Bone marrow (tissue), 2 donors: ENCODE measurements around the gene NECTIN1.

Experiments used
- DNase-seq, 2 donors: peaks; one replicate each; lab custom pipeline; 2025; lab: John Stamatoyannopoulos, UW

Gene NECTIN1

GRCh38 chr11:119729951-119730613 is 1.1 kb upstream of the NECTIN1 start:
- no peak for DNase-seq

DNA sequence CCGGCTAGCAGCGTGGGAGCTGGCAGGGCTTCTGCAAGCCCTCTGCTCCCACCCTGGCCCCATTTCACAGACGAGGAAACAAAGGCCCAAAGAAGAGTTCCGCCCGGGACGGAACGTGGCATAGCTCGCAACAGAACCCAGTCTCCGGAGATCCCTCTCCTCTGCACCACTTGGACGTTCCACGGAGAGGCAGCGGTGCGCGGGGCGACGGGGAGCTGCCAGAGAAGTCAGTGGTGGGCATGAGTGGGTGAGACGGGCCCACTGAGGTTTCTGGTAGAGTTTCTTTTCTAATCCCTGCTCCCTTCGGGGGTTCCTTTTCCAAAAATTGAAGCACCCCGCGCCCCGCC is 554 bp upstream of the NECTIN1 start:
- peak in 1 of 2 donors; percentile 41 for DNase-seq

GRCh38 chr11:119728211-119728626 is 781 bp downstream of the NECTIN1 start:
- no peak for DNase-seq

GRCh38 chr11:119727523-119728151 is 1.4 kb downstream of the NECTIN1 start:
- DNase-seq = no peak

GRCh38 chr11:119726585-119727522 is 2.1 kb downstream of the NECTIN1 start:
- no peak for DNase-seq

- DNase-seq = no peak
Measured at GRCh38 chr11:119726150-119726553, 2.8 kb downstream of the NECTIN1 start.

- DNase-seq = no peak
Measured at GRCh38 chr11:119724956-119725355, 4.0 kb downstream of the NECTIN1 start.

DNA sequence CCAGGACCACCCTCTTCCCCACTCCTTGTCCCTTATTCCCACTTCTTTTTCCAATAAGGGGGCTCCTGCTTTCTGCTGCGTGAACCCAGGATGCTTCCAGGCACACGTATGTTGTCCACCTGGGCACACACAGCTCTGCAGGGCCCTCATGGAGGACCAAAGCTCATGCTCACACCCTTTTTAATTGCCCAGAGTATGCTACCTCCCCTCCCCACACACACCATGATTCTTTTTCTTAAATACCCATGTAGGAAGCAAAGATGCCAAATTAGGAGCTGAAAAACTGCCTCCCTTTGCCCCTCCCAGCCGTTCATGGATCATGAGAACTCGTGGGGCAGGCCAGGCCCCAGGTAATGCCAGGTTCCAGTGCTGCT is 5.1 kb downstream of the NECTIN1 start:
- DNase-seq = no peak

DNA sequence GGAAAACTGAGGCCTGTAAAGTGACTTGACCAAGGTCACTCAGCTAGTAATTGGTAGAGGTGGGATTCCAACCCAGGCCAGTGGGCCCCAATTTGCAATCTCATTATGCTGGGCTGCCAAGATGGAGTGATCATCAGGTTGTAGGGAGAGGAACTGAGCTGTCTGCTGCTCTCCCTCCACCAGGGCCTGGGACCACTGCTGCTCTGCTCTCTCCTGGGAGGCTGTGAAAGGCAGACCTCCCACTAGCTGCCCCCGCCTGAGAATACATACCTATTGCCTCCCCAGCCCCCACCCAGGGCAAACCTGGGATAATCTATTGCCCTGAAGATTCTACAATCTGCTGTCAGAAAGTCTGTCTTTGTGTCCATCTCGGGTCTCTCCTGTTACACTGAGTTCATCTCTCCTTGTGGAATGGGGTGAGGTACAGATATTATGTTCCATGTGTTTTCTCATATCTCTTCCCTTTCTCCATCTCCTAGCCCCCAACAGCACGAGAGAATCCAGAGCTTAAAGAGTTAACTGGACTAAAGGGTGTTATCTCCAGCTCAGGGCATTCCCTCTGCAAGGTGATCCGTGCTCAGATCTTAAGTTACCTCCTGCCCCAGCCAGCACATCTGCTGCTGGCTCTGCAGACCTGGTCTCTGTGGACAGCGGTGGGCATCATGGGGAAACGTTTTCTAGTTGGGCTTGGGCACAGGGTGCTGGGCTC is 5.6 kb downstream of the NECTIN1 start:
- DNase-seq = no peak

DNA sequence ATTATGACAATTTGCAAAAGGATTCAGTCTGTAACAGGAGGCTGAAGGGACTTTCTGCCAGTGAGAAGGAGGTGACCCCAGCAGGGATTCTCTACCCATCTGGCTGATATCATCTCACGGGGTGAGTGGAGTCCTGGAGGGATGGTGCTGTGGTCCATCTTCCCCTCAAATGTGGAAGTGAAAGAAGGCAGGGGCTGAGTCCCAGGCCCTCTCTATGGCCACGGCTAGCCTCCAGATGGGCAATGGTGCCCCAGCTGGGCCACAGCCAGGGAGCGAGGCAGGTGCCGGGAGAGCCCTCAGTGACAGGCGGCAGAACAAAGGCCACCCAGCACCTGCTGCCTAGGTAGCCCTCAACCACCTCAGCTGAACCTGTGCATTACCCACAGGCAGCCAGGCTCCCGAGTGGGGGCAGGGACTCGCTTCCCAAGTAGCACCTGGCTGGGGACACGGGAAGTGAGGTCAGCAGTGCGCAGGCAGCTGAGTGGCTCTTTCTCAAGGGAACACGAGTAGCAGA is 6.7 kb downstream of the NECTIN1 start:
- DNase-seq = no peak

DNA sequence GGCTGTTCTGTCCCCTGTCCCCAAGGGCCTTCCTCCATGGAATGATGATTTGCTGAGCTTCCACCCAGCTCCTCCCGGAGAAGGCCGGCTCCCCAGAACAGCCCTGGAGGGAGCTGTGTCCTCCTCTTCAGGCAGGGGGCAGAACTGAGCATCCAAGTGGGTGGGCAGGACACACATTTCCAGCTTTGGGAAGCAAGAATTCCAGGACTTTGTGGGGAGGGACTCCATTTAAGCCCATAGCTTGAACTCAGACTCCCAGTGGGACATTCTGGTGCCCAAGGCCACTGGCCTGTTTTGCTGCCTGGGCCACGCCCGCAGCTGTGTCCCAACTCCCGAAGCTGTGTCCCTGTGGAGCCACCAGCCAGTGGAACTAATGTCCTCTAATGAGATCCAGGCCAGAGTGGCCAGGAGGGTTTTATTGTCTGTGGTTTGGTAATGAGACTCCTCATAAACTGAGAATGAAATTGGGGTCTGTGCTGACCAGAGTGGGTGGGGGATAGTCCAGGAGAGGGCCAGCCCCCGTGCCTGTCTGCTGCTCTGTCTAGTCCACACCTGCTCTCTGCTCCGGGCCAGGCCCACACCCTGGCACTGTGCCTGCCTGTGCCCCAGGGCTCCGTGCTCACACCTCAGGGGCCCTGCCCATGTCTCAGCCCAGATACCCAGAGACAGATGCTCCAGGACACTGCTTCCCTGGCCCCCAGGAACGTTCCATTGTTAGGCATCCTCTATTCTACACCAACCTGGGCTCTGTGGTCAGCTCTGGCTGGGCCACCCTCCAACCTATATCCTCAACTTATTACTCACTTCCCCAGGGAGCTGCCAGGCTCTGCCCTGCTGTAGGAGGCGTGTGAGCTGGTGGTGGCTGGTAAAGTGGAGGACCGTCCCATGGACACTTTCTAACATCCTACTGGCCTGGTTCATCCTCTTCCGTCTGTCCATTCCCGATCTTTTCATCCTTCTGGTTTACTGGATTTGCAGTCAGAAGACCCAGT is 7.6 kb downstream of the NECTIN1 start:
- DNase-seq = no peak

DNA sequence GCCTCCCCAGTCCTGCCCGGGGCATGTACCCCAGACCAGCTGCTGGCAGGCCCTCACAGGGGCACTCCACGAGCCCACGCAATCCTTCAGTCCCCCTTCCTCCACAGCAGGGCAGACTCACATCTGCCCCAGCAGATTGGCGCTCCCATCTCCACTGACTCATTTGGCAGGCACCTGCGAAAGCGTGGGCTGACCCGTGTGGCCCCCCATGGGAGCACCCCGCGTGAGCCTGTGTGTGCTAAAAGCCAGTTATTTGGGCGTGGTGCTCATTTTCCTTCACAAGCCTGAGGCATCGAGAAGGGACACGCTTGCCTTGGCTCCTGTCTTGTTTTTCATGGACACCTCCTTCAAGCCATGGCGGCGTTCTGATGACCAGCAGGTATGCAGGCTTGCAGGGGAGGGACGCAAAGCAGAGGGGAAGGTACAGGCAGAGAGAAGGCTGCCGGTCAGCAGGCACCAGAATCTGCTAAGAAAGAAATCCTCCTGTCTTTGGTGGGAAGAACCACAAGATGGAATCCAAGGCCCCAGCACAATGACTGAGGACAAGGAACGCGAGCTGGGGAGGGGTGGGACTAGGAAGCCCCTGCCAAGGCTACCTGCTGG is 8.6 kb downstream of the NECTIN1 start:
- DNase-seq = no peak

- no peak for DNase-seq
Measured at GRCh38 chr11:119717839-119718534, 11.0 kb downstream of the NECTIN1 start.

DNA sequence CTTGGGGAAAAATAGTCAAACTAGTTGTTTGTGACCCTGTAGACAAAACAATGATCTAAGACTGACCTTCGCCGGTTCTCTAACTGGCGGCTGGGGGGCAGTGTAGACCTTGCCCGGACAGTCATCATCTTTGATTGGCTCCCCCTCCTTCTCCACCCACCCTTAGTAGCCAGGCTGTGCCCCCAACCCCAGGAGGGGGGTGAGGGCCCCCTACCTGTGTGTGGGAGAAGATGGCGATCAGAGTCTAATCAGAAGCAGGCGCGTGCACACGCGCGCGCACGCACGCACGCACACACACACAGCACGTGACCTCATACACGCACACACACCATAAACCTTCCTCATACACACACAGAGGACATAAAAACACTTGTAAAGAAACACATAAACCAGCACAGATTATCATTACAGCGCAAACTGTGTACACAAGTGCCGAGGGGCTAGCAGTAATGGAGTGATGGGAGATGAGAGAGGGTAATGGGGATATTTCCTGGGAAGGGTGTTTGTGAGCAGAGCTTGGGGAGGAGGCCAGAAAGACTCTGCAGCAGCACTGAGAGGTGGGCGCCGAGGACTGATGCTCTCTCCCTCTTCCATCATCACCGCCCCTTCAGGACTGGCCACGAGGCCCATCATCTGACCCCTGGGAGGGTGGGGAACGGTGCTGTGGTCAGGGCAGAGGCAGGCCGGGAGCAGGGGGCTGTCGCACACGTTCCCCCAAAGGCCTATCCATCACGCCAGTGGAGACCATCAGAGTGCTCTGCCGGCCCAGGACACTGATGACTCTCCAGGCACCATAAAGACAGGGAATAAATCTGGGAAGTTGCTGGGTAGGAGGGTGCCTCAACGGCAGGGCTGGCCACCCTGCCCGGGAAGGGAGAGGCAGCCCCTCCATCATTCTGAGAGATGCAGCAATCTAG is 12.2 kb downstream of the NECTIN1 start:
- no peak for DNase-seq

GRCh38 chr11:119714590-119714989 is 14.4 kb downstream of the NECTIN1 start:
- DNase-seq = no peak

DNA sequence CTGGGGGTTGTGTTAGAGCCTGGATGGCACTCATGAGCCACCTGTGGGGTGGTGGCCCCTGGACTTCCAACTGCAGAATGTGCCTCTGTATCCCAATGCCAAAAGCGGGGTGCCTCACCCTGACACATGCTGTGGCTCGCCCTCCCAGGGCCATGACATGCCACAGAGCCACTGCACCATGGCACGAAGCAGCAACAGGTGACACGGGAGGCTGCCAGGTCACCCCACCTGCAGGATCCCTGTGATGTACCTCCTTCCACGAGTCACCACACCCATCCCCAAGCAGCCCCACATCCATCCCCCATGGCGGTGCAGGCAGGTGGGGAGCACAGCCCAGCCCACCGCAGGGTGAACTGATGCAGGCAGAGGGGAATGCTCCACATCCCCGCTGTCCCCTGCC is 14.8 kb downstream of the NECTIN1 start:
- DNase-seq = no peak

DNA sequence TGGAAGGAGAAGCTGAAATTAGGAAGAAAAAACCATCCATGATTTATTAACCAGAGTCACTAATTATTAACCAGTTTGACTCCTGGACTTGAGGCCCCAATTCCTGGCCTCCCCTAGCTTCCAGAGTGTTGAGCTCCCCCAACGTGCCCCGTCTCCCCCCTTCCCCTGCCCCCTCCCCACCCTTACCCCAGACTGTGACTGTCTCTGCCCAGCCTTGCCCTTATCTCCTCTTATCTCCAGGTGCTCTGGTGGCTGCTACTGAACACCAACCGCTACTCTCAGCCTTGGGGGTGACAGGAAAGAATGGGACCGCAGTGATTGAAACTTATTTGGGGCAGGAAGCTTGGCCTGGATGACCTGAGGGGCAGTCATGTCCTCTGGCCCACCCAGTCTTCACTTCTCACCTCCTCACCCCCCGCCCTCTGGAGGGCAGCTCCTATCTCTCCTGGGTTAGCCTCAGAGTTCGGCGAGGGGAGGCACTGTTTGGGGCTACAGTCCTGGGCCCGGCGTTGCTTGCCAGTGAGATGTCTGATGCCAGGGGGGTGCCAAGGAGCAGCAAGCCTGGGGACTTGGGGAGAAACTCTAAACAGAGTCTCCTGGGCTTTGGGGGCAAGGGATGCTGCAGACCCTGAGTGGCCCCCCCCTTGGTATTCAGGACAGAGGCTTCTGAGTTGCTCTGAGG is 15.5 kb downstream of the NECTIN1 start:
- DNase-seq = no peak
